Large intestine (tissue), 3 donors: ENCODE measurements around the gene OTUD5. TPM values are rescaled to one million over a fixed set of nuclear protein-coding genes. Genes with fewer than 3 reads are reported as not detected.

Source experiments
- DNase-seq, 2 donors: peaks; one replicate each; pipeline versions ENCODE4 v3.0.0 to v3.0.0-alpha.2; 2013
- H3K27ac ChIP-seq: one replicate; pipeline ENCODE4 v1.5.1; 2013; ENCODE audit warnings: low read length
- H3K27me3 ChIP-seq: 2 replicates; pipeline ENCODE4 v1.6.1; 2013; ENCODE audit warnings: low read length; ENCODE audit not compliant: control insufficient read depth, insufficient read depth
- H3K36me3 ChIP-seq: 2 replicates; pipeline ENCODE4 v1.6.1; 2013; ENCODE audit warnings: low read length; ENCODE audit not compliant: control insufficient read depth, insufficient read depth
- H3K4me1 ChIP-seq: one replicate; pipeline ENCODE4 v1.6.1; 2013; ENCODE audit warnings: low read length; ENCODE audit not compliant: control insufficient read depth, insufficient read depth
- H3K4me3 ChIP-seq: one replicate; pipeline ENCODE4 v1.5.1; 2013; ENCODE audit warnings: low read length
- H3K9me3 ChIP-seq: one replicate; pipeline ENCODE4 v1.6.1; 2013; ENCODE audit warnings: mild to moderate bottlenecking, low read depth, low read length, moderate library complexity; ENCODE audit not compliant: control insufficient read depth
- WGBS: methylation state at CpG from one replicate; pipeline ENCODE4 v1.1.5; 2013; ENCODE audit warnings: low lambda C conversion rate; ENCODE audit not compliant: insufficient coverage; 5-methylcytosine and 5-hydroxymethylcytosine counted together
- polyA plus RNA-seq: library from polyadenylated mRNA; unstranded; fragments of 120-200 nt; gene quantifications from one replicate; pipeline ENCODE4 v1.2.1, GENCODE V29; 2013

The OTUD5 gene
- polyA plus RNA-seq, 1 donor: 46.9 TPM

DNA sequence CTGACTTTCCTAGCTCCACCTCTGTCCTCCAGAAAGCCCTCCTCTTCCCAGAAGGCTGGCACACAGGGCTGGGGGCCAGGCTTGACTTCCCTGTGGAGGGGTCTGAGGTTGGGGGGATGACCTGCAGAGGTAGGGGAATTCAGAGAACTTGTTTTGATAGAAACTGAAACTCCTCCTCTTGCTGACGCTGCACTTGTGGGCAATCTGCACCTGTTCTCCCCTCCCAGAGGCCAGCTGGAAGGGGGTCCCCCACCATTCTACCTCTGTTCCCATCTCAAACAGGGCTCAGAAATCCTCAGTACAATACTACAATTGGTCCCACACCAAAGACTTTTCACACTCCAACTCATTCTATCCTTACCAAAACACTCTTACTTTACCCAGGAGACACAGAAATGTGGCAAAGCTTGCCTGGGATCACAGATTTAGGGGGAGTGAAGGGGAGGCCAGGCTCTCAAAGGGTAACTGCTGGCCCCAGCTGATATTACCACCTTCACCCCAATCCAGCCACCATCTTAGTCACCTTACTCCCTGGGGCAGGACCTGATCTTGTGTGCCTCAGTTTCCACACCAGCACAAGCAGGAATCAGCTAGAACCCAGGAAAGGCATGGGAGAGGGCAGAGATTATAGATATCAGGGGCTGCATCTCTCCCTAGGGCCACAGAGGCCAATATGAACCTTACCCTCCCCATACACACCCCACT lies 18.5 kb downstream of the OTUD5 start:
- H3K27ac ChIP-seq: peak overlapping the region; percentile 43

DNA sequence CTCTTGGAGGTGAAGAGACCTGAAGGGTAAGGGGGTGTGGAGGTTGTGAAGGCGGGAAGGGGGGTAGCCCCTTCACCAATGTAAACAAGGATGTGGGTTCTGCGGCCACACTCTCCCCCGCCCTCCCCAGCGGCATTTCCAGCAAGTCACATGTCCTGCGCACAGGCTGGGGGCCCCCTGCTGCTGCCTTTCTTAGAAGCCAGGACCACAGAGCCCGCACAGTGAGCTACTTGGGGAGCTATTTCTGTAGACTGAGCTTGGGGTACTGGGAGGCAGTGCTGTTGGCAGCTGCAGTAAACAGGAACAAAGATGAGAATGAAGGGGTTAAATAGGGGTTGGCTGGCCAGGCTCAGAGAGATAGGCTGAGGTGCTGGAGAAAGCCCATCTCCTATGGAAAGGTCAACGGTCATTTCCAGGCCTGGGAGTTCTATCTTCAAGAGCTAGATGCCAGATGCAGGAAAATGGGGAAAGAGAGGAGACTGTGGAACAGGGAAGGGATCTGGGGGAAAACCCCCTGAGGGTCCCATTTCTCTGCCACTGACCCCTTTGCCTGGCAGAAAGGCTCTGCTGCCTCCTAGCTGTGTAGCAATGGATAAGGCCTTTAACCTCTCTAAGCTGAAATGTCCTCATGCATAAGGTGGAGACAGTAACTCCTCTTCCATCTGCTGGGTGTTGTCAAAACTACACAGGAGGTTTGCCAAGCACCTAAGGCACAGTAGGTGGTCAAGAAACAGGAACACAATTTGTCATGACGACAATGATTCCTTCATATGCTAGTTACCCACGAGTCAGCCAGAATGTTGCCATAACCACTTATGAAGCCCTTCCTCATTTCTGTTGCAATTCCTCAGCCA lies 20.1 kb downstream of the OTUD5 start:
- no CpG with 5 or more reads among the region's 9 CpGs for WGBS
- DNase-seq: peak; percentile 19 to 62
- Histone ChIP-seq H3K27ac (peak overlapping the region; percentile 72), H3K36me3 (peaks cover 30% of the 10 kb centered on the region), H3K4me1 (peaks cover 51% of the 10 kb centered on the region), H3K27me3 (no peaks in the 10 kb centered on the region), H3K4me3 (no peak overlapping the region), H3K9me3 (no peaks in the 10 kb centered on the region)

More for the DNA sequence above, 18.5 kb downstream of the OTUD5 start:
- H3K9me3 ChIP-seq: no peaks in the 10 kb centered on the region
- peaks cover 57% of the 10 kb centered on the region for H3K4me1 ChIP-seq
- H3K4me3 ChIP-seq: no peak overlapping the region
- no CpG with 5 or more reads among the region's 1 CpG for WGBS
- DNase-seq: peak; percentile 13 to 32
- H3K36me3 ChIP-seq: peaks cover 29% of the 10 kb centered on the region
- H3K27me3 ChIP-seq: no peaks in the 10 kb centered on the region

DNA sequence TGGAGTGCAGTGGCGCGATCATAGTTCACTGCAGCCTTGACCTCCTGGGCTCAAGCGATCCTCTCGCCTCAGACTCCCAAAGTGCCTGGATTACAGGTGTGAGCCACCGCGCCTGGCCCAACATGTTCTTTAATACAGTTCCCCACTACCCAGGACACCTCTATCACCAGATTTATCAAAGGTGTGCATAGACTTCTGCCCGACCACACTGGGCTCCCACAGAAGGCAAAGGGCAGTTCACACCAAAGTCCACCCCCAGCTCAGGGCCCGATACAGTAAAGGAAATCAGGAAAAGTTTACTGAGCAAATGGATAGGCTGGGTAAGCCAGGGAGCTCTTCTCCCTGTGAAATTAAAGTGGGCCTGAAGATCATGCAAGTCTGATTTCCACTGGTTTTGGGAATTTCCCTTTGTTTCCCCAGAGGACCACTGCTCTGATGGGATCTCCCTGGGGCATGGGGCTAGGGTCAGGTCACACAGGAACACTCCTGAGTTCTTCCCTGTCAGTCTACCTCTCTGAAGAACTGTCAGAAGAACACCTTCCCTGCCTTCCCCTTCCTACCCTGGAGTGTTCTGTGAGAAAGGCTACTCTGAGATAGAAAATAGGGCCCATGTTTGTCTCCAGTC lies 20.9 kb downstream of the OTUD5 start:
- no peaks in the 10 kb centered on the region for H3K9me3 ChIP-seq
- peaks cover 49% of the 10 kb centered on the region for H3K4me1 ChIP-seq
- DNase-seq: no peak
- peak overlapping the region; percentile 72 for H3K27ac ChIP-seq
- H3K27me3 ChIP-seq: no peaks in the 10 kb centered on the region
- no CpG with 5 or more reads among the region's 8 CpGs for WGBS
- no peak overlapping the region for H3K4me3 ChIP-seq
- peaks cover 30% of the 10 kb centered on the region for H3K36me3 ChIP-seq

- no peak for DNase-seq
- no peaks in the 10 kb centered on the region for H3K9me3 ChIP-seq
- no peak overlapping the region for H3K4me3 ChIP-seq
- H3K27me3 ChIP-seq: no peaks in the 10 kb centered on the region
- H3K36me3 ChIP-seq: peaks cover 29% of the 10 kb centered on the region
- peaks cover 36% of the 10 kb centered on the region for H3K4me1 ChIP-seq
- H3K27ac ChIP-seq: no peak overlapping the region
- no CpG with 5 or more reads among the region's 1 CpG for WGBS
Observed at GRCh38 chrX:48935301-48935670, 22.1 kb downstream of the OTUD5 start.

- Histone ChIP-seq H3K27ac (no peak overlapping the region), H3K4me3 (no peak overlapping the region), H3K36me3 (peaks cover 29% of the 10 kb centered on the region), H3K4me1 (peaks cover 32% of the 10 kb centered on the region), H3K9me3 (no peaks in the 10 kb centered on the region), H3K27me3 (no peaks in the 10 kb centered on the region)
- no peak for DNase-seq
- WGBS: no CpG with 5 or more reads among the region's 7 CpGs
Observed at GRCh38 chrX:48934581-48935300, 22.7 kb downstream of the OTUD5 start.

DNA sequence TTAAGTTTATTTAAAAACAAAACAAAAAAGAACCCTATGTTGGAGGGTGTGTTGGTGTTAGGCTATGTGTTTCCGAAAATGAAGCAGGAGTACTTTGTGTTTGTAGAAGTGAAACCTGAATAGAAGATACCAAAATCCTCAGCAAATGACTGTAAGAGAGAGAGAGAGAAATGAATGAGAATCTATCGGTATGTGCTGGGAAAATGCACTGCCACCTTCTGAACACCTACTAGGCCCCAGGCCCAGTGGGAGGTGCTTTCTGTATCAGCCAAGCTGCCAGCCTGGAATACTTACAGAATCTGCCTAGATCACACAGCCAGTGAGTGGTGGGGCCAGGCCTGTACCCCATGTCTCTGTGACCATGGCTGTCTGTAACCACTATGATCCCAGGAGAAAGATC lies 23.6 kb downstream of the OTUD5 start:
- WGBS: no CpG with 5 or more reads among the region's 2 CpGs
- H3K36me3 ChIP-seq: peaks cover 27% of the 10 kb centered on the region
- no peaks in the 10 kb centered on the region for H3K9me3 ChIP-seq
- no peaks in the 10 kb centered on the region for H3K27me3 ChIP-seq
- no peak for DNase-seq
- H3K4me1 ChIP-seq: peaks cover 22% of the 10 kb centered on the region
- no peak overlapping the region for H3K27ac ChIP-seq
- no peak overlapping the region for H3K4me3 ChIP-seq

DNA sequence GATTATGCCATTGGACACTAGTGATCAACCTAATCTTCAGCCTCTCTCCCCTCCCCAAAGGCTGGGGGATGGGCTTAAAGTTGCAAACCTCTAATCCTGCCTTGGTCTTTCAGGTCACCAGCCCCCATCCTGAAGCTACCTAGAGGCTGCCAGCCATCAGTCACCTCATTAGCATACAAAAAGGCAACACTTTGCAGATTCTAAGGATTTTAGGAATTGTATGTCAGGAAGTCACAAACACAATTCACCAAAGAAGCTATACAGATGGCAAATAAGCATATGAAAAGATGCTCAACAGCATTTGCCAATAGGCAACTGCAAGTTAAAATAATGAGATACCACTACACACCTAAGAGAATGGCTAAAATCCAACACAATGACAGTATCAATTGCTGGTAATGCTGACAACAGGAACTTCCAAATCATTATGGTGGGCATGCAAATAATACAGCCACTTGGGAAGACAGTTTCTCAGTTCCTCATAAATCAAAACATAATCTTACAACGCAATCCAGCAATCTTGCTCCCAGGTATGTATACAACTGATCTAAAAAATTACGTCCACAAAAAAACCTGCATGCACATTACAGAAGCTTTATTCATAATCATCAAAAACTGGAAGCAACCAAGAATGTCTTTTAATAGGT lies 29.5 kb downstream of the OTUD5 start:
- Histone ChIP-seq H3K9me3 (no peaks in the 10 kb centered on the region), H3K4me1 (no peaks in the 10 kb centered on the region), H3K4me3 (no peak overlapping the region), H3K27ac (no peak overlapping the region), H3K27me3 (no peaks in the 10 kb centered on the region), H3K36me3 (peaks cover 36% of the 10 kb centered on the region)
- WGBS: no CpG with 5 or more reads among the region's 2 CpGs
- DNase-seq: no peak

DNA sequence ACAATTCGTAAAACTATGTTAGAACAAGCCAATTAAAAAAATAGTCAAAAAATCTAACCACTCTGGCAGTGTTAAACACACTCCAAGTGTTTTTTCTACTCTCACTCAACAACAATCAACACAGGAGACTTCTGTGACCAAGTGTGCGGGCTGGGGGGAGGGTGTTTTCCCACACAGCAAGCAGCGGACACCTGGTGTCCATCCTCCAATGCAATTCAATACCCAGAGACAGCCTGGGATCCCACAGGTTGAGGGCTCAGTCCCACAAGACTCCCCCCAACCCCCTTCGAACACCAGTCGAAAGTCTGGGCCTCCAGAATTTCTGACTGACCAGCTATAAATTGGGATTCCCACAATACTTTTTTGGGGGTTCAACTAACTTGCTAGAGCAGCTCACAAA lies 30.3 kb downstream of the OTUD5 start:
- WGBS: no CpG with 5 or more reads among the region's 5 CpGs
- DNase-seq: no peak

DNA sequence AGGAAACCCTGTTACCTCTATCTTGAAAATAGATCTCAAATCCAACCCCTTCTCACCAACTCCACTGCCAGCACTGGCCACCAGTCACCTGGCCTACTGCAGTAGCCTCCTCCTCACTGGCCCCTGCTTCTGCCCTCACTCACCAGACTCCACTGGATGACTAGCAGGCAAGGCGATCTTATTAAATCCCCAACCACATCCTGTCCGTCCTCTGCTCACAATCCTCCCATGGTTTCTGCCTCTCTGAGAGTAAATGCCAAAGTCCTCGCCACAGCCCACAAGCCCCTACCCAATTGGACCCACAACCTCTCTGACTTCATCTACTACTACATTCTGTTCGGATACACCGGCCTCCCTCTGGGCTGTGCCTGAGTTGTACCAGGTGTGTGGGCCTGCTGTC lies 33.1 kb downstream of the OTUD5 start:
- Histone ChIP-seq H3K36me3 (peaks cover 32% of the 10 kb centered on the region), H3K27me3 (no peaks in the 10 kb centered on the region), H3K27ac (no peak overlapping the region), H3K4me3 (no peak overlapping the region), H3K4me1 (peaks cover 7% of the 10 kb centered on the region), H3K9me3 (no peaks in the 10 kb centered on the region)
- WGBS: no CpG with 5 or more reads among the region's 5 CpGs
- no peak for DNase-seq

More for the DNA sequence above, 30.3 kb downstream of the OTUD5 start:
- Histone ChIP-seq H3K9me3 (no peaks in the 10 kb centered on the region), H3K4me3 (no peak overlapping the region), H3K27me3 (no peaks in the 10 kb centered on the region), H3K4me1 (no peaks in the 10 kb centered on the region), H3K27ac (no peak overlapping the region), H3K36me3 (peaks cover 39% of the 10 kb centered on the region)
